Femur (tissue), 1 donor: ENCODE results near the gene NFAT5.
"Not testable (repeated sequence)": the region's sequence is repeated elsewhere in the genome, so short reads cannot be mapped to it uniquely, and the experiment has no call there.

Experiments used
- DNase-seq: peaks from one replicate; pipeline ENCODE4 v3.0.0-alpha.2; 2017

The NFAT5 gene

DNA sequence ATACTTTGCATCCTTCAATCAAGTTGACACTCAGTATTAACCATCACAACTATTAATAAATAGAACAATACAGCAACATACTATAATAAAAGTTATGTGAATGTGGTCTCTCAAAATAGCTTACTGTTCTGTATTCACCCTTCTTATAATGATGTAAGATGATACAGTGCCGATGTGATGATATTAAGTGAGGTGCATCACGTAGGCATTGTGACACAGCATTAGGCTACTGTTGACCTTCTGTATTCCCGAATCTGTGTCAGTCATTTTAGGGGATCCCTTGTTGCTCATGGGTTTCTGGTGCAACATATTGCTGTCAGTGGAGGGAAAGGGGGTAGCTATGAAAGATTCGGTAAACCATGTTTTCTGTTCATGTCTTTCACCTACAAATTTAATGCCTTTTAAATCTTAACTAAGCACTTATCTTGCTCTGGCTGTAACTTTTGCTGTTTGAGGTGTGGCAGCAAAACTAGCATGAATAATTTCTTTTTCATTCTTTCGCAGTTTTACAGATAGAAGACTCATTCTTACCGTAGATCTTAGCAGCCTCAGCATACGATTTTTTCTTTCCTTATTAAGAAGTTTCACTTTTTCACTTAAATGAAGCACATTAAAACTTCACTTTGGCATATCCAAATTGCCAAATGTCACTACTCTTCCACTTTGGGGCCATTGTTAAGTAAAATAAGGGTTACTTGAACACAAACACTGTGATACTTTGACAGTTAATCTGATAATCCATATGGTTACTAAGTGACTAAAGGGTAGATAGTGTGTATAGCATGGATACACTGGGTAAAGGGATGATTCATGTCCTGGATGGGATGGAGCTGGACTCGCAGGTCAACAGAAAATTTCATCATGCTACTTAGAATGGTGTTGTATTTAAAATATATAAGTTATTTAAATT lies 29.6 kb downstream of the NFAT5 start:
- DNase-seq, result no peak

DNA sequence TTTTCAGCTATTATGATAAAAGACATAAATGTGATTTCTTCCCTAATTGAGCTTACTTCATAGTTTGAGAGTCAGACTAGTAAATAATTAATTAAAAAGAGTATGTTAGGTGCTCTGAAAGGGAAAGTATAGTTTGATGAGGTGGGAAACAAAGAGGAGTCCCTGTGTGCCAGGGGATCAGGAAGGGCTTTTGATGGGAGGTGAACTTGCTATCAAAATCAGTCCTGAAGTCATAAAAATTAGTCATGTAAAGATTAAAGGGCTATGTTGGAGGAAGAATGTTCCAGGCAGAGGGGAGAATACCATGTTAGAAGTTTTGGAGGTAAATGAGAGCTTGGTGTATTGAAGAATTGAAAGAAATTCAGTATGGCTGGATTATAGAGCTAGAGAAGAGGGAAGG lies 31.0 kb downstream of the NFAT5 start:
- no peak for DNase-seq

DNA sequence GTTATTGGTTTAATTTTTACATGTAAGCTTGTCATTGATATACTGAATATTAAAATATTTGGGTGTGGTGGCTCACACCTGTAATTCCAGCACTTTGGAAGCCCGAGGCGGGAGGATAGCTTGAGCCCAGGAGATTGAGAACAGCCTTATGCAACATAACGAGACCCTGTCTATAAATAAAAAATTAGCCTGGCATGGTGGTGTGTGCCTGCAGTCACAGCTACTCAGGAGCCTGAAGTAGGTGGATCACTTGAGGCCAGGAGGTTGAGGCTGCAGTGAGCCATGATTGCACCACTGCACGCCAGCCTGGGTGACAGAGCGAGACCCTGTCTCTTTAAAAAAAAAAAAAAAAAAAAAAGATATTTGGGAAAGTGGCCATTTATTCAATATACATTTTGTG lies 32.3 kb downstream of the NFAT5 start:
- no peak for DNase-seq

DNA sequence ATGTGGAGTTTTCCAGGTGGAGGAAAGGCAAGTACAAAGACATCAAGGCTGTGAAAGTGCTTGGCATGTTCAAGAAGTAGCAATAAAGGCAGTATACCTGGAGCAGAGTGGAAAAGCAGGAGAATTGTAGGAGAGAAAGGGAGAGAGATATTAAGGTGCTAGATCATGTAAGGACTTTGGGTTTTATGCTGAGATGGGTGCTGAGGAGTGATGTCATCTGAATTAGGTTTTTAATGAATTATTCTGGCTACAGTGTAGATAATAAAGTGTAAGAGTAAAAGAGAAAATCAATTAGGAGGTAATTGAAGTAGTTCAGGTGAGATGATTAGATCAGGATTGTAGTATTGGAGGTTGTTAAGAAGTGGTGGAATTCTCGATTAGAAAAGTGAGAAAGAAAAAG lies 34.0 kb downstream of the NFAT5 start:
- DNase-seq, result no peak

DNA sequence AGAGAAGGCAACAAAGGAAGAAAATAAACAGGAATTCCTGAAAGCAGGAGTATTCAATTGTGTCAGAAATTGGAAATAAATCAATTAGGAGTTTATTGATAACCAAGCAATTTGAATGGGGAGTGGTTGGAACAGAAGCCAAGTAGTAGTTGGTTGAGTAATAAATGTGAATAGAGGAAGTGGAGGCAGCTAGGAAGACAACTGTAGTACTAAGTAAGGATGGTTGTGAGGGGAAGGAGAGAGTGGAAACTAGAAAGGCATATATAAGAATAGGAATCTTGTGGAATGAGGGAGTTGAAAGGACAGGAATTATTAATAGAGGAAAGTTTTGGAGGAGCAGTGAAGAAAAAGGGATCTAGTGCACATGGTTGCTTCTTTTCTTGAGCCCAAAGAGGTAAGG lies 34.4 kb downstream of the NFAT5 start:
- no peak for DNase-seq

DNA sequence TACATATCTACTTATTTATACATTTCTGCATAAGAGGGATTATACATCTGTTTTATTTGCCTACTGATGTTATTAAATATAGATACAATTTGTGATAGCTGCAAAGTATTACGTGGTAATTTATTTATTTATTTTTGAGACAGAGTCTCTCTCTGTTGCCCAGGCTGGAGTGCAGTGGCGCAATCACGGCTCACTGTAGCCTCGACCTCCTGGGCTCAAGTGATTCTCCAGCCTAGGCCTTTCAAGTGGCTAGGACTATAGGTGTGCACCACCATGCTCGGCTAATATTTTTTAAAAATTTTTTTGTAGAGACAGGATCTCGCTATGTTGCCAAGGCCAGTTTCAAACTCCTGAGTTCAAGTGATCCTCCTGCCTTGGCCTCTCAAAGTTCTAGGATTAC lies 35.5 kb downstream of the NFAT5 start:
- no peak for DNase-seq

DNA sequence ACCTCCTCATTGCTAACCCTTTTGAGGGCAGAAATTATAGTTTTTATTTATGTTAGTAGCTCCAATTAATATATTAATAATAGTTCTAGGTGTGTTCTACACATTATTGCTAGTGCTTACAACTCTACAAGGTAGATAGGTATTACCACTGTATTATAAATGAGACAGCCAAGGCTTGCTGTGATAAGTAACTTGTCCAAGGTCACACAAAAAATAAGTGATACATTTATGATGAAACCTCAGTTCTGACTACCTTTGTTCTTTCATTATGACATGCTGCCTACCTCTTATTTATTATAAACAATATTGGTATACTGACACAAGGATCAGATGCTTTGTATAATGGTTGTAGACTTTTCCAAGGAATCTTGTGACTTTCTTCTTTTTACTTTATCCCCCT lies 41.2 kb downstream of the NFAT5 start:
- no peak for DNase-seq

DNA sequence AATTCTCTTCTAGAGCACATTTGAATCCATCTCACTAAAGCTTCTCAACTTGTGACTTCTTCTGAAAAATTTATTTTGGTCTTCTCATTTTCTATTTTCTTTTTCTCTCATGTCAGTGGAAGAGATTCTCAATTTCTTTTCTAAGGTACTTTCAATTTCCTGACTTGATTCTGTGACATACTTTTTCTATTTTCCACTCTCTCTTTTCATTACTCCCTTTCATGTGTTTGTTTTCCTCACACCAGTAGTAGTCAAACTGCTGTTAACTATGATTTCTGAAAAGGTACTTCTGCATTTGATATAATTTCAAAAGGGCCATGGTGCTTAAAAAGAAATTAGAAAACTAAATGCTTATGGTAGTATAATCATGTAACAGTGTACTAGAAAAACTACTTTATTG lies 41.9 kb downstream of the NFAT5 start:
- DNase-seq, result no peak

DNA sequence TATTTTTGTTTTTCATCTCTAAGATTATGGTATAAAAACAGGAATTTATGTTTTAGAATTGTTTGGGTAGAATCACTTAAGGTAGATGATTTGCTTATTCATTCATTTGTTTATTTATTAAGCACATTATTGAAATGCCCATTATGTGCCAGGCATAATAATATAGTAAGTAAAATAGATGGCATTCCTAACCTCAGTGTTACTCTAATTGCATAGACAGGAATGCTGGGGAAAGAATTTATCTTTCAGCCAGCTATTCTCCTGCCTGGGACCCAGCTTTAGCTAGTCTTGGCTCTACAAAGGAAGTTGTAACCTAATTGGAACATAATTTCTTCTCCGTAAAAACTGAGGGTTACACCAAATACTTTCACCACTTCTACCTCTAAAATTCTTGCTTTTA lies 44.6 kb downstream of the NFAT5 start:
- no peak for DNase-seq

DNA sequence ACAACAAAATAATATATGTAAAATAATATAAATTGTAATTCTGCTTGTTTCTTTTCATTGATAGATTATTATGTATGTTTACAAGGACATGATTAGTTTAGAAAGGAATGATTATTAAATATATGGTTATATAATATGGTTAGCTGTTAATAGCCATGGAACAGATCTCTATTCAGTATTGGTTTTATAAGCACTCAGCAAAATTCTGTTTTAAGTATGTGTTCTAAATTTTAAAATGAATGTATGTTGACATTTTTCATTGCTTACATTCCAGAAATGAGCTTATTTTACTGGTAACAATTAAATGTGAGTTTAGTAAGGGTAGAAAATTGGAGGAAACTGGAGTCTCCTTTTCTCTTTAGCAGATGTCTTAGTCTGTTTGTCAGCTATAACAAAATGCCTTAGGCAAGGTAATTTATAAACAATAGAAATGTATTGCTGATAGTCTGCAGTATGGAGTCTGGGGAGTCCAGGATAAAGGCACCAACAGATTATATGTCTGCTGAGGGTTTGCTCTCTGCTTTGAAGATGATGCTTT lies 45.4 kb downstream of the NFAT5 start:
- no peak for DNase-seq

DNA sequence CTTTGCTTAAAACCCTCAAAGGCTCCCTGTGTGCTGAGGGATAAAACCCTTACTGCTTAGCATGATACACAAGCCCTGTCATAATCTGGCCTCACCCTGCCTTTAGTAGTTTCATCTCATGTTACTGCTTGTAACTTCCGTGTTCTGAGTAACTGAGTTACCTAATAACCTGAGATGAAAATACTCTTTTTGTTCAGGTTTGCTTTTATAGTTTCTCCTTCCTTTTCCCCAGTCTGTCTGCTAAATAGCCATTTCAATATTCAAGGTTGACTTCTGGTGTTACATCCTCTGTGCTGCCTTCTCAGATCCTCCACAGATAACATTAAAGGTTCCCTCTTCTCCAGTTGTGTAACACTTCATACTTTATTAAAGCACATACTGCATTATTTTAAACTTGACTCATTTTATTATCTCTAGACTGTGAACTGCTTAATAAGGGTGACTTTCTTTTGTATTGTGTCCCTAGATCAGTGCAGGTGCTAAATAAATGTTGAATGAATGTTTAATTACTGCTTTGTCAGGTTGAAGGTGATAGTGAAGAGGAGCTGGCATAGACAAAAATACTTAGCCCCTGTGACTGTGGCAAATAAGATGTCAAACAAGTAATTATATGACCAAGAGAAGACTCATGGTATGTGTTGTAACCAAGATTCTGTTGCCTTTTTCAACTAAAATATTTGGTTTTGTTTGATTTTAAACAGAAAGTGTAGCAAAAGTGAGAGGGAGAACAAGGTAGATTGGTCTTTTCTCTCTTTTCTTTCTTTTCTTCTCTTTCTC lies 47.8 kb downstream of the NFAT5 start:
- no peak for DNase-seq

DNA sequence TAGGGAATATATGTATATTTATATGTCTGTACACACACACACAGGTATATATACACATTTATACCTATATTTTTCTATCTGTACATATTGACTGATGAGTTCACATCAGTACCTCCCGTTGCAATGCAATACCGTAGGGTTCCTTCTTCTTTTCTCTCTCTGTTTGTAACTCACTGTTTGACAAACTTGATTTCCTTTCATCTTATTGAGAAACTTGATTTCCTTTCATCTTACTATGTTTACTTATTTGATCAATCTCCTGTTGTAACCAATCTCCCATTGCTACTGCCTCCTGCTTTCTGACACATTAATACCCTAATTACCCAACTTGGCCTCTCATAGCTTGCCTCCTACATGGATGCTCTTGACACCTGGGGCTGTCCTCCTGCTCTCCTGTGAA lies 49.8 kb downstream of the NFAT5 start:
- DNase-seq, result no peak

DNA sequence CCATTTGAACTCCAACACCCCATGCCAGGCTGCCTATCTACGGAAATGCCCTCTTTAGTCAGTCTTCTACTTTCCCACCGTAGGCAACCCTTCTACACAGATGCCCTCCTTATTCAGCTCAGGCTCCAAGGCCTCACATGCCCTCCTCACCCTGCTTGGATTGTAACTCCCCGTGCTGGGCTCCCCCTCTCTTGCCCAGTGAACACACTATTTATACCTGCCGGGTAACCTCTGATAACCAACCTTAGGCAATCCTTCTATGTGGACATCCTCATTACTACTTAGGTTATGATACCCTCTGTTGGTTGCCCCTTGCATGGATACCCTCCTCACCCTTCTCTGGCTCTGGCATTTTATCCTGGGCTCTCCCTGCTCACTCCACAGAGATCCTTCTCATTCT lies 50.3 kb downstream of the NFAT5 start:
- DNase-seq, result no peak

DNA sequence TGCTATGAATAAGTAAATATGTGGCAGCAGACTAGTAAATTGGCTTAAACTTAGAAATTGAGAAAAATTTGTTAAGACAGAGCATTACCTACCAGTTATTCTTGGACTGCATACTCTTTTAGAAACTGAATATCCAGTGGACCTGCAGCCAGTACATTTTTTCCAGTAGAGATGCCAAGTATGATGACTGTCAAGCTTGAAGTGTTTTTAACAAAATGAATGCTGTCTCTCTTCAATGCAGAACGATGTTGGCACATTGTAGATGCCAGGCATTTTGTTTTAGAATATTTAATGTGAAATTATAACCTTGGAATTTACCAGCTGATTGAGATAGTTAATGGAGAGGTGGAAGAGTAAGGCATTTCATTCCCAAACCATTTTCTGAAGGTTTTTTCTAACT lies 52.5 kb downstream of the NFAT5 start:
- DNase-seq, result peak; percentile 49

DNA sequence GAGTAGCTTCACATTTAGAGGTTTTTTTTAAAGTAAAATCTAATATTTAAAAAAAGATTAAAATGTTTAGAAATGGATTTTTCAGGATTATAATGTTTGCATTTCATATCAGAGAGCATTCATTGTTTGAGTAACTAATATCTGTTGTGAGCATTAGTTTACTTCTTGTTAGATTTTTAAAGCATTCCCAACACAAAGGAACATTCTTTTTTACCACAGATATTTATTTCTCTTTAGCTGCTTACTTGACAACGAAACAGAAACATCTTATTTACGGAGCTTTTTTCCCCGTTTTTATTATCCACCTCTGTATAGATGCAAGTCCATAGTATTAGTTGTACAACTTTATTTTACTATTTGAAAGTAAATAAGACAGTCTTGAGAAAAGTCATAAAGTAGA lies 53.0 kb downstream of the NFAT5 start:
- DNase-seq, result no peak

DNA sequence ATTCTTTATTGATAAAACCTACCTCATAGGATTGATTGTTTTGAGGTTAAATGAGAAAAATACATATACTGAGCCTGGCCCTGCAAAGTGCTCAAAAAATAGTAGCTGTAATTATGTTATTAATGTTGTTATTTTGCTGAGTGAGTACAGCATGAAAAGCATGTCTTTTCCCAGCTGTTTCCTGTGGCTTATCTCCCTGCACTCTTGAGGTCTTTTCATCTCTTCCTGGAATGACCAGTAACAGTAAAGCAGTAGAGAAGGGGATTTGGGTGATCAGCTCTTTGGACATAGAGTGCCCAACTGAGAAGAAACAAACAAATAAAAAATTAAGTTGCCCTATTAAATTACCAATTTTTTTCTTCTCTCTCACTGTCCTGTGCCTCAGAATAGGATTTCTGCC lies 53.7 kb downstream of the NFAT5 start:
- no peak for DNase-seq

DNA sequence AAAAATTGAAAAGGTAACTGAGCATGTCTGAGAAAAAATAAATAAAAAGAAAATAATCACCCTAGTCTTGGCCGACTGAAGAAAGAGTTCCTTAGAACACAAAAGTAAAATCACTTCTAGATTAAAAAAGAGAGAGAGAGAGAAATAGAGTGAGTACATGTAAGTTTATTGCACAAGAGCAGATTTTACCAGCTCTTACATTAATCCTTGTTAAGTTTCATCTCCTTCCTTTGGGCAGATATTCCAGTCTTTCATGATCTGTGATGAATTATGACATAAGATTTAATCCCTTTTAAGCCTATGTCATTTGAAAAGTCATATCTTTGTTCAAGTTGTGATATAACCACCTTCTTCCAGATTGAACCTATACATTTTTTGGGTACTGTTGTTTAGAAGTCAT lies 54.8 kb downstream of the NFAT5 start:
- DNase-seq, result no peak

DNA sequence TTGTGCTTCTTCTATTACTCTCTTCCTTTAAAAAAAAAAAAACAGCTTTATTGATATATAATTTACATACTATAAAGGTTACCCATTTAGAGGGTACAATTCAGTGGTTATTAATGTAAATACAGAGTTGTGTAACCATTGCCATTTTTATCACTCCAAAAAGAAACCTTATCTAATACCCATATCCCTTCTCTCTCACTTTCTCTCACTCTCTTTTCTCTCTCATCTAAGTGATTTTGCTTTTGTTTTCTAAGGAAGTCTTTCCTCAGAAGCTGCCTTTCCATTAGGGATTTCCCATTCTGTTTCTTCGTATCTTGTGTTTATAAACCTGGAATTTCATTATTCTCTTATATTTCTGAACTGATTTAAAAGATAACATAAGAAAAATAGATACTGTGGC lies 55.5 kb downstream of the NFAT5 start:
- no peak for DNase-seq

DNA sequence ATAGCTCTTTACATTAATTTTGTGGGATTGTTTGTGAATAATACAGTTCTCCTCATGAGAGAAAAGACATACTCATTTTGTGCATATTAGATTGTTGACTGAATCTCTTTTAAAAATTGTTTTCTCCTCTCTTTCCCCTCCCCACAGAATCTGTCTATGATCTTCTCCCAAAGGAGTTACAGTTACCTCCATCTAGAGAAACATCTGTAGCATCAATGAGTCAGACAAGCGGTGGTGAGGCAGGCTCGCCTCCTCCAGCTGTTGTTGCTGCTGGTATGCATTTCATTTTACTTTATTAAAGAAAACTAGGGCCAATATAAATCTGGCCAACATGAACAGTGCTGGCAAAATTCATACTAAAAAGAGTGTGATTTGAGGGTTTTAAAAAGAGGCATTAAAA lies 60.5 kb downstream of the NFAT5 start:
- no peak for DNase-seq

DNA sequence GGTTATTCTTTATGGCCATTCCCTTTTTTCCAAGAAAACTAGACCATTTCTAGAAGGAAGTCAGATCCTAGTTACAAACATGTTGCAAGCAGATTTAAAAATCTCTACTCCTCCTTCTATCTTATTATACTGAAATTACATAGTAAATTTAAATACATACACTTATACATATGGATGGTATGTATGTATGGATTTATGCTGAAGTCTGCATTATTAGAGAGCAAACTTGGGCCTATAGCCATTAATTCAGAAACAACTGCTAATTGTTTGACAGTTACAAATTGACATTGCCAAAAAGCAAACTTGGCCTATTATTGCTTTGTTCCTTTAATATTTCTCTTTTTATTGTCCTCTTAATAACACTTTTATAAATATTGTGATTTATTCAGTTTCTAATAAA lies 67.1 kb downstream of the NFAT5 start:
- no peak for DNase-seq

DNA sequence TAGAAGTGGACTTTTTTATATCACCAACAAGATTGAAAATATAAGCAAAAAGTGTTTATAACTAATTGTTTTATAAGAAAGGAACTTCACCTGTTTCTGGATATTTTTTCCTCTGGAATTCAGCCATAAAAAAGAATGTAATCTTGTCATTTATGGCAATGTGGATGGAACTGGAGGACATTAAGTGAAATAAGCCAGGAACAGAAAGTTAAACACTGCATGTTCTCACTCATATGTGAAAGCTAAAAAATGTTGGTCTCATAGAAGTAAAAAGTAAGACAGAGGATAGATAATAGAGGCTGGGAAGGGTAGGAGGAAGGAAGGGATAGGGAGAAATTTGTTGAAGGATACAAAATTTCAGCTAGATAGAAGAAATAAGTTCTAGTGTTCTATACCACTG lies 67.6 kb downstream of the NFAT5 start:
- no peak for DNase-seq

DNA sequence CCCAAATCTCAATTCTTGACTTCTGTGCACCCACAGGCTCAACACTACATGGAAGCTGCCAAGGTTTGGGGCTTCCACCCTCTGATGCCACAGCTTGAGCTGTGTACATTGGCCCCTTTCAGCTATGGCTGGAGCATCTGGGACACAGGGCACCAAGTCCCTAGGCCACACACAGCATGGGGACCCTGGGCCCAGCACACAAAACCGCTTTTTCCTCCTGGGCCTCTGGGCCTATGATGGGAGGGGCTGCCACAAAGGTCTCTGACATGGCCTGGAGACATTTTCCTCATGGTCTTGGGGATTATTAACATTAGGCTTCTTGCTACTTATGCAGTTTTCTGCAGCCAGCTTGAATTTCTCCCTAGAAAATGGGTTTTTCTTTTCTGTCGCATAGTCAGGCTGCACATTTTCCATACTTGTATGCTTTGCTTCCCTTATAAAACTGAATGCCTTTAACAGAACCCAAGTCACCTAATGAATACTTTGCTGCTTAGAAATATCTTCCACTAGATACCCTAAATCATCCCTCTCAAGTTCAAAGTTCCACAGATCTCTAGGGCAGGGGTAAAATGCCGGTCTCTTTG lies 70.9 kb downstream of the NFAT5 start:
- DNase-seq, result not testable (repeated sequence)

DNA sequence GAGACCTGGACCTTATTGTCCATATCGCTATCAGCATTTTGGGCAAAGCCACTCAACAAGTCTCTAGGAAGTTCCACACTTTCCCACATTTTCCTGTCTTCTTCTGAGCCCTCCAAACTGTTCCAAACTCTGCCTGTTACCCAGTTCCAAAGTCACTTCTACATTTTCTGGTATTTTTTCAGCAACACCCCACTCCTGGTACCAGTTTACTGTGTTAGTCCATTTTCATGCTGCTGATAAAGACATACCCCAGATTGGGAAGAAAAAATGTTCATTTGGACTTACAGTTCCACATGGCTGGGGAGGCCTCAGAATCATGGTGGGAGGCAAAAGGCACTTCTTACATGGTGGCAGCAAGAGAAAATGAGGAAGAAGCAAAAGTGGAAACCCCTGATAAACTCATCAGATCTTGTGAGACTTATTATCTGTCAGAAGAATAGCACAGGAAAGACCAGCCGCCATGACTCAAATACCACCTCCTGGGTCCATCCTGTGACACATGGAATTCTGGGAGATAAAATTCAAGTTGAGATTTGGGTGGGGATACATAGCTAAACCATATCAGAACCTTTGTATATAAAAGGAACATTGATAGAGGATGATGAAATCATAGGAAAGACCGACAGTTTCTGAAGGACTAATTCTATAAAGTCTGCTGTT lies 71.6 kb downstream of the NFAT5 start:
- DNase-seq, result not testable (repeated sequence)
